Uterus (tissue), 4 donors: ENCODE results near the gene DLGAP1. TPM values are rescaled to one million over a fixed set of nuclear protein-coding genes. Genes with fewer than 3 reads are reported as not detected.

Experiments
- DNase-seq, 2 donors: peaks; one replicate each; pipeline ENCODE4 v3.0.0-alpha.2; 2019 to 2020
- H3K27ac ChIP-seq, 2 donors: fragments of 200-600 bp; sonication (generic); 1 replicate in 1 of 2; 2 replicates in 1 of 2; pipeline ENCODE4 v1.5.1; 2016 to 2018
- H3K27me3 ChIP-seq, 2 donors: fragments of 200-600 bp; sonication (generic); one replicate each; pipeline ENCODE4 v1.5.1; 2018 to 2019; ENCODE audit warnings: control low read depth in 1 of 2
- H3K36me3 ChIP-seq, 2 donors: fragments of 200-600 bp; sonication (generic); one replicate each; pipeline ENCODE4 v1.5.1; 2019; ENCODE audit warnings: control low read depth in 1 of 2
- H3K4me1 ChIP-seq, 2 donors: fragments of 200-600 bp; sonication (generic); one replicate each; pipeline ENCODE4 v1.5.1; 2018 to 2019; ENCODE audit warnings: control low read depth in 1 of 2
- H3K4me3 ChIP-seq, 2 donors: fragments of 200-600 bp; sonication (generic); 1 replicate in 1 of 2; 2 replicates in 1 of 2; pipeline ENCODE4 v1.5.1; 2018 to 2019; ENCODE audit warnings: mild to moderate bottlenecking in 1 of 2
- H3K9me3 ChIP-seq, 2 donors: fragments of 200-600 bp; sonication (generic); one replicate each; pipeline ENCODE4 v1.5.1; 2019; ENCODE audit warnings: control low read depth in 1 of 2
- POLR2A ChIP-seq, 2 donors: fragments of 450-650 bp; IDR thresholded peaks; one replicate each; pipeline ENCODE4 v1.6.1; 2016; ENCODE audit warnings: antibody characterized with exemption in 2 of 2, mild to moderate bottlenecking in 1 of 2, moderate library complexity in 1 of 2
- intact Hi-C: fragments of 100-400 bp; cut with DNase I; formaldehyde crosslinking; loops from one replicate; pipeline ENCODE4 v1.15.1; 2023; ENCODE audit warnings: low total_unique reads
- total RNA-seq, 4 donors: library from RNA; depleted of rRNA in 3 of 4; stranded (reverse); fragments of >200 nt in 3 of 4; gene quantifications; one replicate each; pipeline versions ENCODE4 v1.1.0 to v1.2.4, GENCODE V29; 2014 to 2023
- TF ChIP-seq, protein P1 (sequence below), 4 experiments: fragments of 200-600 bp in 2 of 4; fragments of 450-650 bp in 2 of 4; sonication (generic) in 2 of 4; IDR thresholded peaks; one replicate each; pipeline ENCODE4 v1.5.1; 2016 to 2019; ENCODE audit warnings: antibody characterized with exemption in 4 of 4, mild to moderate bottlenecking in 2 of 4, moderate library complexity in 1 of 4
- donor health status: DM: yes; HTN: yes; CAD: no.

The DLGAP1 gene
- total RNA-seq, 4 donors from 2014 or later: 1.0 to 9.6 (median 3.3) TPM

DNA sequence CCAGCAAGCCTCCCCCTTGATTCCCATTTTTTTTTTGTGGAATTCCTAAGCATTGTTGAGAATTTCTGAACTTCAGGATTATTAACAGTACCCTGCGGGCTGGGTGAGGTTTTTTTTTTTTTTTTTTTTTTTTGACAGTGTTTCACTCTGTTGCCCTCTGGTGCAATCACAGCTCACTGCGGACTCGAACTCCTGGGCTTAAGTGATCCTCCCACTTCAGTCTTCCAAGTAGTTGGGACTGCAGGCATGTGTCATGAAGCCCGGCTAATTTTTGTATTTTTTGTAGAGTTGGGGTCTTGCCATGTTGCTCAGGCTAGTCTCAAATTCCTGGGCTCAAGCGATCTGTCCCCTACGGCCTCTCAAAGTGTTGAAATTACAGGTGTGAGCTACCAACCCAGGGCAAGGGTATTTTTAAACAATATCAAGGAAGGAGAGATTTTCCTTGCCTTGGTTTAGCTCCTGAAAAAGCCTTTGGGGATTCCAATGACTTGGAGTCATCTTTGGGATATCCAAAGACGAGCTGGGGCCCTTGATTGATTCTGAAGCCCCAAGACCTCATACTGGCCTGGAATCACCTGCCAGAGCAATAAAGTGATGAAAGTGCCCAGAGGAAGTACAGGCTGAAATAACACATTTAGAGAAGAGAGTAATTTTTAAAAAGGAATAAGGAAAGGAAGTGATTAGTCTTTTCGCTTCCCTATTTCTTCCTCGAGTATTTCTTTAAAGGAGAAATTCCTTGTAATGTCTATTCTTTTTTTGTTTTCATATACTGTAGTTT lies 764.9 kb downstream of the DLGAP1 start:
- intact Hi-C loops: no loop called here
- H3K4me1 ChIP-seq: no peaks in the 10 kb centered on the region
- no peak for DNase-seq
- no peaks in the 10 kb centered on the region for H3K9me3 ChIP-seq
- TF ChIP-seq POLR2A (IDR thresholded peaks at IDR 0.05): no peak
- TF ChIP-seq, protein P1, sequence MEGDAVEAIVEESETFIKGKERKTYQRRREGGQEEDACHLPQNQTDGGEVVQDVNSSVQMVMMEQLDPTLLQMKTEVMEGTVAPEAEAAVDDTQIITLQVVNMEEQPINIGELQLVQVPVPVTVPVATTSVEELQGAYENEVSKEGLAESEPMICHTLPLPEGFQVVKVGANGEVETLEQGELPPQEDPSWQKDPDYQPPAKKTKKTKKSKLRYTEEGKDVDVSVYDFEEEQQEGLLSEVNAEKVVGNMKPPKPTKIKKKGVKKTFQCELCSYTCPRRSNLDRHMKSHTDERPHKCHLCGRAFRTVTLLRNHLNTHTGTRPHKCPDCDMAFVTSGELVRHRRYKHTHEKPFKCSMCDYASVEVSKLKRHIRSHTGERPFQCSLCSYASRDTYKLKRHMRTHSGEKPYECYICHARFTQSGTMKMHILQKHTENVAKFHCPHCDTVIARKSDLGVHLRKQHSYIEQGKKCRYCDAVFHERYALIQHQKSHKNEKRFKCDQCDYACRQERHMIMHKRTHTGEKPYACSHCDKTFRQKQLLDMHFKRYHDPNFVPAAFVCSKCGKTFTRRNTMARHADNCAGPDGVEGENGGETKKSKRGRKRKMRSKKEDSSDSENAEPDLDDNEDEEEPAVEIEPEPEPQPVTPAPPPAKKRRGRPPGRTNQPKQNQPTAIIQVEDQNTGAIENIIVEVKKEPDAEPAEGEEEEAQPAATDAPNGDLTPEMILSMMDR (IDR thresholded peaks at IDR 0.05): no peak
- H3K27ac ChIP-seq: no peak overlapping the region
- no peaks in the 10 kb centered on the region for H3K27me3 ChIP-seq
- no peak overlapping the region for H3K4me3 ChIP-seq
- H3K36me3 ChIP-seq: no peaks in the 10 kb centered on the region

DNA sequence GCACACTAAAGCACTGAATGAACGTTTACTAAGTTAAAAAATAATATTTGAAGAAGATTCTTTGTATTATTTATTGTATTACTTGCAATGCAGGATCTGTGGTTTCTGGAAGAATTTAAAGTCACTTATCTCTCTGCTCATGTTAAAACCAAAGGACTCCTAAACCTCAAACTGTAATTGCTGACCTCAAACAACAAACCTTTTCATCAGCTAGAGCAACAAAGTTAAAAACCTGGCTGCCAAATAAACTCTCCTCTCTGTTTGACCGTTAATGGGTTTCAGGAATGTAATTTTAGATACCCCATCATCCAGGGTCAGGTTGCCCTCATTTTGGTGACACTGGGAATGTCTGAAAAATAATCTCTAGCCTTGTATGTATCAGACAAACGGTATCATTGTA lies 766.0 kb downstream of the DLGAP1 start:
- H3K4me1 ChIP-seq: no peaks in the 10 kb centered on the region
- H3K27ac ChIP-seq: no peak overlapping the region
- no peak for DNase-seq
- H3K36me3 ChIP-seq: no peaks in the 10 kb centered on the region
- no peaks in the 10 kb centered on the region for H3K9me3 ChIP-seq
- no peak overlapping the region for H3K4me3 ChIP-seq
- intact Hi-C loops: no loop called here
- H3K27me3 ChIP-seq: no peaks in the 10 kb centered on the region
- no peak for TF ChIP-seq POLR2A (IDR thresholded peaks at IDR 0.05)
- TF ChIP-seq, protein P1 (IDR thresholded peaks at IDR 0.05): no peak

DNA sequence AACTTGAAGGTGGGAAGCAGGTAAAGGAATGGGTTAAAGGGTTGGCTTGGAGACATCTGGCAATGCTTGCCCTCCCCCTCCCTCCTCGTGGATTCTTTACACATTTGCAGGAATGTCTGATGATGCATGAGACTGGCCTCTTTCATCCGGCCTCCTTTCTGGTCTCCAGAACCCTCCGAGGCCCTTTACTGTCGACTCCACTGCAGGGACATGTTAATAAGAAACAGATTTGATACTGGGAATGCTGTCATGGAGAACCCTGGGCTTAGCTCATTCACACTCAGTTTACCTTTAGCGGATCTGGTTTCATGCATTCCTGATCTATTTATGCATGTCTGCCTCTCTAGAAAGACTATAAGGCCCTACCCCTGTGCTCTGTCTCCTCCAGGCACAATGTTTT lies 766.4 kb downstream of the DLGAP1 start:
- no peak for DNase-seq
- intact Hi-C loops: no loop called here
- no peaks in the 10 kb centered on the region for H3K27me3 ChIP-seq
- no peaks in the 10 kb centered on the region for H3K4me1 ChIP-seq
- no peaks in the 10 kb centered on the region for H3K36me3 ChIP-seq
- H3K27ac ChIP-seq: no peak overlapping the region
- TF ChIP-seq POLR2A (IDR thresholded peaks at IDR 0.05): no peak
- TF ChIP-seq, protein P1 (IDR thresholded peaks at IDR 0.05): no peak
- H3K9me3 ChIP-seq: no peaks in the 10 kb centered on the region
- no peak overlapping the region for H3K4me3 ChIP-seq

DNA sequence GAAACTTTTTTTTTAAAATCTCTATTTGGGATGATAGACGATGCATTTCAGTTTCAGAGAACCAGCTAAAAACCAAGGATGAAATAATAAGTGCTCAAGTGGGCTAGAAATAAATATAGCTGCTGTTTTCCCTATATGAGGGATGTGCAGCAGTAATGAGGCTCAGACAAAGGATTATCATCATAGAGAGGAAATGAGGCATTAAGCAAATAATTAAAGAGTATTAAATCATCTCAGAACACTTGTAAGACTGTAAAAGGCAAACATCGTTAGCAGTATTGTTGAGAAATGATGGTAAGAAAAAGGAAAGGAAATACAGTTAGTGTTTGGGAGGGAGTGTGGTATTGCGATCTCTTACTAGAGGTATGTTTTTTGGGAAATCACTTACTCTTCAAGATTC lies 771.6 kb downstream of the DLGAP1 start:
- Histone ChIP-seq H3K9me3 (no peaks in the 10 kb centered on the region), H3K4me1 (no peaks in the 10 kb centered on the region), H3K27ac (no peak overlapping the region), H3K36me3 (no peaks in the 10 kb centered on the region), H3K27me3 (no peaks in the 10 kb centered on the region), H3K4me3 (no peak overlapping the region)
- intact Hi-C loops: no loop called here
- TF ChIP-seq, protein P1 (IDR thresholded peaks at IDR 0.05): no peak
- DNase-seq: no peak

DNA sequence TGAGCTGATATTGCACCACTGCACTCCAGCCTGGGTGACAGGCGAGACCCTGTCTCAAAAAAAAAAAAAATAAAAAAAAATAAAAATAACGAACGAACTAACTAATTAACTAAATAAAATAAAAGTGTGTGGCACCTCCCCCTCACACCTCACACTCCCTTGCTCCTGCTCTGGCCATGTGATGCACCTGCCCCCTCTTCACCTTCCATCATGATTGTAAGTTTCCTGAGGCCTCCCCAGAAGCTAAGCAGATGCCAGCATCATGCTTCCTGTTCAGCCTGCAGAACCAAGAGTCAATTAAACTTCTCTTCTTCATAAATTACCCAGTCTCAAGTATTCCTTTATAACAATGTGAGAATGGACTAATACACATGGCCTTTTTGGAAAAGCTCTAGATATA lies 773.0 kb downstream of the DLGAP1 start:
- TF ChIP-seq POLR2A (IDR thresholded peaks at IDR 0.05): no peak
- TF ChIP-seq, protein P1 (IDR thresholded peaks at IDR 0.05): no peak
- intact Hi-C loops: no loop called here
- Histone ChIP-seq H3K4me1 (no peaks in the 10 kb centered on the region), H3K4me3 (no peak overlapping the region), H3K9me3 (no peaks in the 10 kb centered on the region), H3K36me3 (no peaks in the 10 kb centered on the region), H3K27ac (no peak overlapping the region), H3K27me3 (no peaks in the 10 kb centered on the region)
- DNase-seq: no peak
